Measurements from ENCODE around the gene IRF2.

DNA sequence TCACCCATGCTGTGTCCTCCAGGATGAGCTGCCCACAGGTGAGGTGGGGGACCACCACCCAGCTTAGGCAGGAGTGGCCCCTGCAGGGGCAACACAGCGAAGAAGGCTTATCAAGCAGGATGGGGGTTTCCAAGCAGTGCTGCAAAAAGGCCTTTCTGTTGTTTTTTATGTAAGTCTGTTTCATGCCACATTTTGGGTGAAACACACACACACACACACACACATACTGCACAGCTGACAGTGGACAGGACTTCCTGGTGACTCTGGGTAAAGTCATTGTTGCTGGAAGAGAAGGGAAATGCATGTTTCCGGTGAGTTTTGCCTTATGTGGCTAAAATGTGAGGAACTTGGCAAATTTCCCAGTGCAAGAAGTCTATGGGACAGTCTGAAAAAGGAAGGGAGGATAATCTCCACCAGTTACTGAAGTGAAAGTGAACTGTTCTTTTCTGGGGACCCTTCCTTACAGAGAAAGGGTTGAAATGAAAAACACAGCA lies 119.2 kb downstream of the IRF2 start:
- no peak for TF ChIP-seq EZH2 (IDR thresholded peaks at IDR 0.05; ENCODE audit: insufficient read depth, poor library complexity, severe bottlenecking)
- TF ChIP-seq EZH2phosphoT487 (IDR thresholded peaks at IDR 0.05; ENCODE audit: insufficient read depth, low read depth): no peak

Measured in GM23248 (cell line).